H1 (cell line): Measurements from ENCODE around the gene UBASH3A.

Experiments
- BRCA1 ChIP-seq: IDR thresholded peaks from 2 replicates; pipeline ENCODE4 v1.6.1; 2012; ENCODE audit warnings: low read depth, low read length, improper control_type of control experiment
- CEBPB ChIP-seq: IDR thresholded peaks from 2 replicates; pipeline ENCODE4 v1.6.1; 2012; ENCODE audit warnings: low read depth, low read length
- E2F6 ChIP-seq: IDR thresholded peaks from 2 replicates; pipeline ENCODE4 v1.6.1; 2012; ENCODE audit warnings: inconsistent platforms
- EP300 ChIP-seq, 2 experiments: IDR thresholded peaks; 1 replicate in 1 of 2; 2 replicates in 1 of 2; pipeline ENCODE4 v1.6.1; 2011 to 2012; ENCODE audit warnings: low read depth in 2 of 2, low read length in 2 of 2, mild to moderate bottlenecking in 2 of 2, borderline replicate concordance in 1 of 2, inconsistent platforms in 1 of 2, moderate library complexity in 1 of 2
- EZH2 ChIP-seq: fragments of 200-600 bp; sonication (generic); IDR thresholded peaks from 2 replicates; pipeline ENCODE4 v1.7.1; 2012; ENCODE audit warnings: low read depth, mild to moderate bottlenecking, moderate library complexity, low read length, inconsistent platforms; ENCODE audit not compliant: severe bottlenecking
- JUND ChIP-seq: IDR thresholded peaks from 2 replicates; pipeline ENCODE4 v1.6.1; 2011; ENCODE audit warnings: mild to moderate bottlenecking, improper control_type of control experiment, low read length
- POLR2A ChIP-seq, 2 experiments: IDR thresholded peaks; 1 replicate in 1 of 2; 2 replicates in 1 of 2; pipeline ENCODE4 v1.6.1; 2011; ENCODE audit warnings: low read depth in 2 of 2, low read length in 2 of 2, mild to moderate bottlenecking in 2 of 2; ENCODE audit errors: control extremely low read depth in 1 of 2
- RFX5 ChIP-seq: IDR thresholded peaks from 2 replicates; pipeline ENCODE4 v1.6.1; 2011; ENCODE audit warnings: low read depth, low read length, improper control_type of control experiment, borderline replicate concordance
- SIN3A ChIP-seq, 2 experiments: IDR thresholded peaks in 1 of 2; conservative IDR thresholded peaks in 1 of 2; 2 replicates each; pipeline ENCODE4 v1.6.1; 2011 to 2012; ENCODE audit warnings: low read length in 2 of 2, improper control_type of control experiment in 1 of 2, low read depth in 1 of 2, mild to moderate bottlenecking in 1 of 2
- TAF1 ChIP-seq: IDR thresholded peaks from 2 replicates; pipeline ENCODE4 v1.6.1; 2011; ENCODE audit warnings: mild to moderate bottlenecking, low read depth, low read length
- TCF12 ChIP-seq: IDR thresholded peaks from 2 replicates; pipeline ENCODE4 v1.6.1; 2011; ENCODE audit warnings: low read depth, mild to moderate bottlenecking, low read length
- YY1 ChIP-seq: IDR thresholded peaks from 2 replicates; pipeline ENCODE4 v1.6.1; 2011; ENCODE audit warnings: low read depth, mild to moderate bottlenecking, low read length
- TF ChIP-seq, protein P1 (sequence below), 3 experiments: IDR thresholded peaks; 1 replicate in 2 of 3; 2 replicates in 1 of 3; pipeline versions ENCODE4 v1.5.1 to v1.6.1; 2011; ENCODE audit warnings: low read length in 3 of 3, mild to moderate bottlenecking in 3 of 3, inconsistent platforms in 2 of 3, low read depth in 1 of 3, moderate library complexity in 1 of 3; ENCODE audit not compliant: insufficient read depth in 1 of 3; ENCODE audit errors: control extremely low read depth in 1 of 3

DNA sequence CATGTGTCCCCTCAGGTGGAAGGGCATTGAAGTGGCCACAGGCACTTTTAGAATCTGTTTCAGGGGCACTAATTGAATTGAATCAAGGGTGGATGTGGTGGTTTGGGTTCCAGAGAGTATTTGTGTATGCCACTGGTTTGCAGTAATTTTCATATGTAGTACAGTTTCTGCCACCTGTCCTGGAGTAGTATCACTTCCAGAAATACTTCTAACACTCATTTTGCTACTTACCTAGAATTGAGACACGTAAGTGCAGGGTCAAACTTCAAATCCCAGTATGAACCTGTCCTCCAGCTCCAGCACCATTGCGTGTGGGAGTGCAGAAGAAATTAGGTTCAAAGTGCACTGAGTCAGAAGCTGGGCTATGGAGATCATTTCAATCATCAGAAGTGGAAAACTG is 65.6 kb downstream of the UBASH3A start:
- TF ChIP-seq RFX5 (no peak), POLR2A (IDR thresholded peaks at IDR 0.05; ENCODE audit: control extremely low read depth in 1 of 2, low read depth in 2 of 2, low read length in 2 of 2) (no peak), EZH2 (no peak), CEBPB (no peak), TCF12 (no peak), JUND (no peak), EP300 (IDR thresholded peaks at IDR 0.05; ENCODE audit: borderline replicate concordance in 1 of 2, low read depth in 2 of 2, low read length in 2 of 2) (no peak), SIN3A (conservative IDR thresholded peaks at IDR 0.05 in 1 of 2, IDR thresholded peaks at IDR 0.05 in 1 of 2; ENCODE audit: low read depth in 1 of 2, low read length in 2 of 2) (no peak), E2F6 (no peak), TAF1 (no peak), BRCA1 (no peak), YY1 (no peak)
- TF ChIP-seq, protein P1, sequence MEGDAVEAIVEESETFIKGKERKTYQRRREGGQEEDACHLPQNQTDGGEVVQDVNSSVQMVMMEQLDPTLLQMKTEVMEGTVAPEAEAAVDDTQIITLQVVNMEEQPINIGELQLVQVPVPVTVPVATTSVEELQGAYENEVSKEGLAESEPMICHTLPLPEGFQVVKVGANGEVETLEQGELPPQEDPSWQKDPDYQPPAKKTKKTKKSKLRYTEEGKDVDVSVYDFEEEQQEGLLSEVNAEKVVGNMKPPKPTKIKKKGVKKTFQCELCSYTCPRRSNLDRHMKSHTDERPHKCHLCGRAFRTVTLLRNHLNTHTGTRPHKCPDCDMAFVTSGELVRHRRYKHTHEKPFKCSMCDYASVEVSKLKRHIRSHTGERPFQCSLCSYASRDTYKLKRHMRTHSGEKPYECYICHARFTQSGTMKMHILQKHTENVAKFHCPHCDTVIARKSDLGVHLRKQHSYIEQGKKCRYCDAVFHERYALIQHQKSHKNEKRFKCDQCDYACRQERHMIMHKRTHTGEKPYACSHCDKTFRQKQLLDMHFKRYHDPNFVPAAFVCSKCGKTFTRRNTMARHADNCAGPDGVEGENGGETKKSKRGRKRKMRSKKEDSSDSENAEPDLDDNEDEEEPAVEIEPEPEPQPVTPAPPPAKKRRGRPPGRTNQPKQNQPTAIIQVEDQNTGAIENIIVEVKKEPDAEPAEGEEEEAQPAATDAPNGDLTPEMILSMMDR (IDR thresholded peaks at IDR 0.05; ENCODE audit: control extremely low read depth in 1 of 3, insufficient read depth in 1 of 3, low read depth in 1 of 3, low read length in 3 of 3), result no peak
